Heart left ventricle (tissue), 13 donors: ENCODE data around the gene AKAIN1.

Experiments used
- CTCF ChIP-seq, 12 donors: fragments of 200-600 bp; sonication (generic) in 4 of 12; IDR thresholded peaks; one replicate each; pipeline versions ENCODE4 v1.5.0 to v1.8.0; 2018 to 2022; ENCODE audit warnings: antibody characterized with exemption in 12 of 12, mild to moderate bottlenecking in 5 of 12
- POLR2A ChIP-seq, 2 donors: fragments of 450-650 bp; IDR thresholded peaks; one replicate each; pipeline ENCODE4 v1.6.1; 2017; ENCODE audit warnings: antibody characterized with exemption in 2 of 2, mild to moderate bottlenecking in 2 of 2, moderate library complexity in 2 of 2
- donor health status: ischemic (EF 13 %, LVEDD 7.1; RV severe dilation, severe dysfunction).
- donor health status: DM: no; HTN: yes; CAD: no.
- donor health status: DM: no; HTN: no; CAD: no.
- donor health status: ischemic (EF 25% LVEDD 6.9; RV normal size, moderate dysfunction).
- donor health status: ischemic (EF 25% LVEDD 5.7; RV mildly dilated, moderate dysfunction).
- donor health status: ischemic (EF 35%, LVEDD 5.7; RV mildly dilated, moderate dysfunction).
- donor health status: nonischemic (EF 11% LVEDD 7.7; RV severe dilation, severe dysfunction).
- donor health status: DM: yes; HTN: yes; CAD: no.
- donor health status: PGD.
- donor health status: ischemic (EF 29% LVEDD 5.4; RV normal size, mild dysfunction).
- donor health status: nonischemic (EF 23%, LVEDD 6.1; RV moderate dilation, normal function).

- TF ChIP-seq CTCF (IDR thresholded peaks at IDR 0.05): no peak
- no peak for TF ChIP-seq POLR2A (IDR thresholded peaks at IDR 0.05)
Measured at GRCh38 chr18:5107988-5108387, 89.1 kb downstream of the AKAIN1 start.
